HepG2 (cell line): Measurements from ENCODE around the gene KRT16.

Experiments used
- BRD4 ChIP-seq: sonication (generic); formaldehyde crosslinking; IDR thresholded peaks from 2 replicates; pipeline ENCODE4 v1.4.0; 2020; ENCODE audit warnings: missing genetic modification reagents
- CTCF ChIP-seq: sonication (generic); formaldehyde crosslinking; IDR thresholded peaks from 2 replicates; pipeline ENCODE4 v1.5.0; 2020; ENCODE audit warnings: mild to moderate bottlenecking, missing genetic modification reagents, moderate library complexity
- HNRNPK ChIP-seq: fragments of 200-400 bp; formaldehyde crosslinking; IDR thresholded peaks from 2 replicates; pipeline ENCODE4 v1.6.1; 2018; ENCODE audit warnings: low read length, low read depth, moderate library complexity, mild to moderate bottlenecking; ENCODE audit not compliant: poor library complexity, severe bottlenecking
- MTA3 ChIP-seq: sonication (generic); formaldehyde crosslinking; IDR thresholded peaks from 2 replicates; pipeline ENCODE4 v1.4.0; 2020; ENCODE audit warnings: missing genetic modification reagents
- NFYB ChIP-seq: sonication (generic); formaldehyde crosslinking; IDR thresholded peaks from 2 replicates; pipeline ENCODE4 v1.4.0; 2020; ENCODE audit warnings: missing genetic modification reagents
- POLR2AphosphoS5 ChIP-seq: IDR thresholded peaks from 2 replicates; pipeline ENCODE4 v1.6.1; 2012; ENCODE audit warnings: low read depth, low read length
- RAD51 ChIP-seq: fragments of 450-650 bp; IDR thresholded peaks from 2 replicates; pipeline ENCODE4 v1.6.1; 2016; ENCODE audit warnings: borderline replicate concordance
- SAP130 ChIP-seq: IDR thresholded peaks from 2 replicates; pipeline ENCODE4 v1.6.1; 2016; ENCODE audit warnings: low read depth
- SNAPC2 ChIP-seq: sonication (generic); formaldehyde crosslinking; IDR thresholded peaks from 2 replicates; pipeline ENCODE4 v1.8.1; 2022; ENCODE audit warnings: mild to moderate bottlenecking, missing genetic modification reagents
- ZKSCAN1 ChIP-seq: fragments of 150-350 bp; IDR thresholded peaks from 2 replicates; pipeline ENCODE4 v1.6.1; 2014; ENCODE audit warnings: low read length
- TF ChIP-seq, protein P1 (sequence below): sonication (generic); formaldehyde crosslinking; IDR thresholded peaks from 2 replicates; pipeline ENCODE4 v1.8.0; 2022; ENCODE audit warnings: mild to moderate bottlenecking, missing genetic modification reagents, borderline replicate concordance

- TF ChIP-seq BRD4 (CRISPR knock-in tag) (no peak), MTA3 (CRISPR knock-in tag) (no peak), RAD51 (no peak), CTCF (CRISPR knock-in tag) (no peak), HNRNPK (no peak), SNAPC2 (no peak), NFYB (no peak), SAP130 (CRISPR knock-in tag) (no peak), ZKSCAN1 (no peak), POLR2AphosphoS5 (no peak)
- TF ChIP-seq, protein P1, sequence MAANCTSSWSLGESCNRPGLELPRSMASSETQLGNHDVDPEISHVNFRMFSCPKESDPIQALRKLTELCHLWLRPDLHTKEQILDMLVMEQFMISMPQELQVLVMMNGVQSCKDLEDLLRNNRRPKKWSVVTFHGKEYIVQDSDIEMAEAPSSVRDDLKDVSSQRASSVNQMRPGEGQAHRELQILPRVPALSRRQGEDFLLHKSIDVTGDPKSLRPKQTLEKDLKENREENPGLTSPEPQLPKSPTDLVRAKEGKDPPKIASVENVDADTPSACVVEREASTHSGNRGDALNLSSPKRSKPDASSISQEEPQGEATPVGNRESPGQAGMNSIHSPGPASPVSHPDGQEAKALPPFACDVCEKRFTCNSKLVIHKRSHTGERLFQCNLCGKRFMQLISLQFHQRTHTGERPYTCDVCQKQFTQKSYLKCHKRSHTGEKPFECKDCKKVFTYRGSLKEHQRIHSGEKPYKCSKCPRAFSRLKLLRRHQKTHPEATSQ, result no peak
Measured at GRCh38 chr17:41593306-41593981, 19.1 kb downstream of the KRT16 start.
